SU-DHL-6 (cell line): ENCODE measurements around the gene BAG3.

Experiments used
- EZH2phosphoT487 ChIP-seq: fragments of 200-600 bp; sonication (generic), shearing (Covaris generic); conservative IDR thresholded peaks from 2 replicates; pipeline ENCODE4 v1.6.1; 2018; ENCODE audit warnings: mild to moderate bottlenecking, antibody characterized with exemption, low read length, moderate library complexity, mixed read lengths
- TF ChIP-seq, protein P1 (sequence below): fragments of 200-600 bp; sonication (generic); IDR thresholded peaks from one replicate; pipeline ENCODE4 v1.5.1; 2017; ENCODE audit warnings: antibody characterized with exemption, mild to moderate bottlenecking, low read length, moderate library complexity; ENCODE audit not compliant: insufficient read depth, poor library complexity, severe bottlenecking

DNA sequence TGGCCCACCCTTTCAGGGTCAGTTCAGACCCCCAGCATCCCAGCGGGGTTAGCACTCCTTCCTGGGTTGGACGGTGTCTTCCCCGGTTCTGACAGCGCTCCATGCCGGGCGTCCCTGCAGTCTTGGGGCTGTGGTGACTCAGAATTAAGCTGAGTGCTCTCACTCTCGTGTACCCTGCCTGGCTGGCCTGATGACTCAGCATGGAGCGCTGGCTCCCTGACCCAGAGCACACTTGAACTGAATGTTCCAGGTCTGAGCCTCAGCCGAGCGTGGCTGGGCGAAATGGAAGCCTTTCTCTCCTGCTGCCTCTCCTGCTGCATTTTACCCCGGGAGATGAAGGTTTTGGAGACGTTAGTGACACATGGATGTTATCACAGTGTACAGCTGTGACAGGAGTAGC lies 7.1 kb downstream of the BAG3 start:
- TF ChIP-seq, protein P1, sequence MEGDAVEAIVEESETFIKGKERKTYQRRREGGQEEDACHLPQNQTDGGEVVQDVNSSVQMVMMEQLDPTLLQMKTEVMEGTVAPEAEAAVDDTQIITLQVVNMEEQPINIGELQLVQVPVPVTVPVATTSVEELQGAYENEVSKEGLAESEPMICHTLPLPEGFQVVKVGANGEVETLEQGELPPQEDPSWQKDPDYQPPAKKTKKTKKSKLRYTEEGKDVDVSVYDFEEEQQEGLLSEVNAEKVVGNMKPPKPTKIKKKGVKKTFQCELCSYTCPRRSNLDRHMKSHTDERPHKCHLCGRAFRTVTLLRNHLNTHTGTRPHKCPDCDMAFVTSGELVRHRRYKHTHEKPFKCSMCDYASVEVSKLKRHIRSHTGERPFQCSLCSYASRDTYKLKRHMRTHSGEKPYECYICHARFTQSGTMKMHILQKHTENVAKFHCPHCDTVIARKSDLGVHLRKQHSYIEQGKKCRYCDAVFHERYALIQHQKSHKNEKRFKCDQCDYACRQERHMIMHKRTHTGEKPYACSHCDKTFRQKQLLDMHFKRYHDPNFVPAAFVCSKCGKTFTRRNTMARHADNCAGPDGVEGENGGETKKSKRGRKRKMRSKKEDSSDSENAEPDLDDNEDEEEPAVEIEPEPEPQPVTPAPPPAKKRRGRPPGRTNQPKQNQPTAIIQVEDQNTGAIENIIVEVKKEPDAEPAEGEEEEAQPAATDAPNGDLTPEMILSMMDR, result no peak
- TF ChIP-seq EZH2phosphoT487, result no peak
